K562 (cell line): Measurements from ENCODE around the gene ZNF83. TPM values are rescaled to one million over a fixed set of nuclear protein-coding genes. Genes with fewer than 3 reads are reported as not detected.

ENCODE experiments used
- ATAC-seq: fragments of 200-7000 bp; cut with Tn5 transposase; 3 replicates; pipeline ENCODE4 v1.9.1; 2020; ENCODE audit warnings: moderate library complexity
- BruUV-seq: library from RNA; stranded (reverse); fragments of 400-500 nt; replicated peaks from 2 replicates; lab custom pipeline; 2021; lab: Mats Ljungman, UMichigan
- CTCF ChIA-PET: fragments of 300-600 bp; formaldehyde crosslinking; extraction: SDS; loops from one replicate; lab custom pipeline; 2021; ENCODE audit warnings: low intra/inter-chr PET ratio; lab: Yijun Ruan, JAX
- POLR2A ChIA-PET: fragments of 300-600, 350-650 bp; sonication (Branson Sonifier 250); formaldehyde crosslinking; extraction: SDS; loops from one replicate; lab custom pipeline; 2021; ENCODE audit warnings: antibody characterized with exemption, inconsistent platforms; lab: Yijun Ruan, JAX
- DNase-seq, 4 experiments: peaks; one replicate each; pipeline versions ENCODE4 v3.0.0 to v3.0.0-alpha.2; 2011 to 2018; ENCODE audit warnings: low spot score in 3 of 4, mixed read lengths in 3 of 4; ENCODE audit errors: extremely low read depth in 1 of 4
- FAIRE-seq: peaks from 2 replicates; lab custom pipeline; 2011; peaks lifted over from hg19 to GRCh38; lab: Jason Lieb, UNC
- H2AFZ ChIP-seq: 2 replicates; pipeline ENCODE4 v1.6.0; 2011; ENCODE audit warnings: low read depth, low read length, control low read depth, inconsistent platforms
- H3K27ac ChIP-seq: fragments of 200-600 bp; 3 replicates; pipeline ENCODE4 v1.8.0; 2011; ENCODE audit warnings: low read depth, mild to moderate bottlenecking, control low read depth, inconsistent platforms, low read length, moderate library complexity, mixed read lengths; ENCODE audit errors: extremely low read depth
- H3K27me3 ChIP-seq, 2 experiments: fragments of 300-600 bp in 1 of 2; 2 replicates in 1 of 2; 3 replicates in 1 of 2; pipeline versions ENCODE4 v1.6.0 to v1.8.0; 2011; ENCODE audit warnings: inconsistent platforms in 2 of 2, low read length in 2 of 2, mild to moderate bottlenecking in 1 of 2, mixed read lengths in 1 of 2, moderate library complexity in 1 of 2; ENCODE audit not compliant: control insufficient read depth in 2 of 2, insufficient read depth in 2 of 2
- H3K36me3 ChIP-seq: fragments of 300-600 bp; 3 replicates; pipeline ENCODE4 v1.8.0; 2011; ENCODE audit warnings: mild to moderate bottlenecking, low read length, inconsistent platforms; ENCODE audit not compliant: control insufficient read depth, insufficient read depth
- H3K4me1 ChIP-seq, 2 experiments: fragments of 200-600 bp in 1 of 2; replicated peaks in 1 of 2; 2 replicates in 1 of 2; 3 replicates in 1 of 2; pipeline versions ENCODE4 v1.5.1 to v1.8.0; 2011; ENCODE audit warnings: inconsistent platforms in 2 of 2, low read length in 2 of 2, mild to moderate bottlenecking in 1 of 2, mixed read lengths in 1 of 2, moderate library complexity in 1 of 2; ENCODE audit not compliant: control insufficient read depth in 2 of 2, insufficient read depth in 2 of 2
- H3K4me2 ChIP-seq: 2 replicates; pipeline ENCODE4 v1.6.1; 2011; ENCODE audit warnings: low read length, control low read depth, inconsistent platforms, mixed read lengths; ENCODE audit not compliant: insufficient read depth
- H3K4me3 ChIP-seq: fragments of 200-600 bp; sonication (generic), shearing (Covaris generic); 2 replicates; pipeline ENCODE4 v1.5.1; 2016; ENCODE audit warnings: control low read depth, inconsistent platforms
- H3K79me2 ChIP-seq: fragments of 200-600 bp; 3 replicates; pipeline ENCODE4 v1.8.0; 2011; ENCODE audit warnings: low read length, inconsistent platforms; ENCODE audit not compliant: control insufficient read depth, insufficient read depth
- H3K9ac ChIP-seq, 2 experiments: 2 replicates each; pipeline versions ENCODE4 v1.6.0 to v1.6.1; 2011; ENCODE audit warnings: low read depth in 2 of 2, low read length in 2 of 2, control low read depth in 1 of 2, inconsistent platforms in 1 of 2, mild to moderate bottlenecking in 1 of 2, mixed read lengths in 1 of 2; ENCODE audit not compliant: insufficient read depth in 1 of 2
- H3K9me1 ChIP-seq: one replicate; pipeline ENCODE4 v1.6.0; 2011; ENCODE audit warnings: inconsistent platforms, mild to moderate bottlenecking, low read length, moderate library complexity; ENCODE audit not compliant: control insufficient read depth, insufficient read depth
- H3K9me3 ChIP-seq: replicated peaks from 2 replicates; pipeline ENCODE4 v1.5.1; 2011; ENCODE audit warnings: low read depth, low read length, inconsistent platforms; ENCODE audit not compliant: control insufficient read depth, insufficient read depth
- H4K20me1 ChIP-seq: replicated peaks from 2 replicates; pipeline ENCODE4 v1.6.1; 2011; ENCODE audit warnings: low read length, inconsistent platforms, mixed read lengths; ENCODE audit not compliant: control insufficient read depth, insufficient read depth
- DNMT1 ChIP-seq: fragments of 450-650 bp; IDR thresholded peaks from 2 replicates; pipeline ENCODE4 v1.6.1; 2016; ENCODE audit warnings: antibody characterized with exemption, mild to moderate bottlenecking
- RBM14 ChIP-seq: fragments of 200-400 bp; formaldehyde crosslinking; IDR thresholded peaks from 2 replicates; pipeline ENCODE4 v1.6.1; 2018; ENCODE audit warnings: low read depth, mild to moderate bottlenecking, low read length, moderate library complexity, borderline replicate concordance; ENCODE audit not compliant: insufficient read depth
- ZMIZ1 ChIP-seq, 2 experiments: fragments of 150-350 bp in 1 of 2; IDR thresholded peaks; 2 replicates each; pipeline ENCODE4 v1.6.1; 2012 to 2016; ENCODE audit warnings: low read depth in 2 of 2, low read length in 2 of 2, mild to moderate bottlenecking in 1 of 2, moderate library complexity in 1 of 2
- ZNF124 ChIP-seq: sonication (generic); formaldehyde crosslinking; IDR thresholded peaks from 2 replicates; pipeline ENCODE4 v1.8.1; 2022; ENCODE audit warnings: missing genetic modification reagents
- ZNF23 ChIP-seq: fragments of 250-450 bp; sonication (Bioruptor Pico); IDR thresholded peaks from 2 replicates; pipeline ENCODE4 v1.4.0; 2020; ENCODE audit warnings: mild to moderate bottlenecking
- ZNF263 ChIP-seq: sonication (generic); formaldehyde crosslinking; IDR thresholded peaks from 2 replicates; pipeline ENCODE4 v1.8.0; 2022; ENCODE audit warnings: mild to moderate bottlenecking, missing genetic modification reagents, borderline replicate concordance
- ZNF77 ChIP-seq: fragments of 250-450 bp; sonication (Bioruptor Pico); IDR thresholded peaks from 2 replicates; pipeline ENCODE4 v1.5.0; 2020
- WGBS: fragments of 100-300 bp; shearing (Covaris generic); methylation state at CpG from one replicate; pipeline ENCODE4 v1.1.6; 2016; ENCODE audit warnings: low coverage, mixed read lengths; ENCODE audit not compliant: insufficient coverage; ENCODE audit errors: missing lambda C conversion rate; 5-methylcytosine and 5-hydroxymethylcytosine counted together
- in situ Hi-C: fragments of 300-500 bp; cut with MboI; formaldehyde crosslinking; loops from 4 replicates; pipeline ENCODE4 v1.15.0; 2018; ENCODE audit warnings: inconsistent platforms, mixed read lengths
- intact Hi-C: fragments of 100-400 bp; cut with micrococcal nuclease; formaldehyde crosslinking; loops from 2 replicates; pipeline ENCODE4 v1.14.2; 2022
- polyA plus RNA-seq, 8 experiments: library from polyadenylated mRNA; depleted of rRNA in 4 of 8; stranded (reverse) in 5 of 8; unstranded in 3 of 8; fragments of >200 nt; fragmentation: Nextera tagmentation in 2 of 8; fragmentation: Illumina TruSeq in 1 of 8; extraction: Ambion mirVana in 2 of 8; extraction: Trizol in 1 of 8; gene quantifications; 2 replicates each; pipeline versions ENCODE4 v1.2.1 to v1.2.3, GENCODE V29; 2011 to 2014; ENCODE audit warnings: inconsistent platforms in 1 of 8, missing spikeins in 1 of 8
- total RNA-seq, 7 experiments: library from RNA; depleted of rRNA in 6 of 7; stranded (reverse); fragments of >200 nt in 6 of 7; fragmentation: Illumina TruSeq in 2 of 7; extraction: Trizol in 2 of 7; gene quantifications; 2 replicates each; pipeline versions ENCODE4 v1.2.1 to v1.2.3, GENCODE V29; 2011 to 2021; ENCODE audit warnings: low replicate concordance in 1 of 7
- TF ChIP-seq, protein P1 (sequence below): fragments of 450-650 bp; IDR thresholded peaks from 2 replicates; pipeline ENCODE4 v1.6.1; 2016; ENCODE audit warnings: antibody characterized with exemption

The ZNF83 gene
- total and polyA plus RNA-seq, 9 of the 15 experiments (the other 6 are each of a cell fraction or from before 2014, with no cell fraction given) = 18.6 to 74.3 (median 51.9) TPM

DNA sequence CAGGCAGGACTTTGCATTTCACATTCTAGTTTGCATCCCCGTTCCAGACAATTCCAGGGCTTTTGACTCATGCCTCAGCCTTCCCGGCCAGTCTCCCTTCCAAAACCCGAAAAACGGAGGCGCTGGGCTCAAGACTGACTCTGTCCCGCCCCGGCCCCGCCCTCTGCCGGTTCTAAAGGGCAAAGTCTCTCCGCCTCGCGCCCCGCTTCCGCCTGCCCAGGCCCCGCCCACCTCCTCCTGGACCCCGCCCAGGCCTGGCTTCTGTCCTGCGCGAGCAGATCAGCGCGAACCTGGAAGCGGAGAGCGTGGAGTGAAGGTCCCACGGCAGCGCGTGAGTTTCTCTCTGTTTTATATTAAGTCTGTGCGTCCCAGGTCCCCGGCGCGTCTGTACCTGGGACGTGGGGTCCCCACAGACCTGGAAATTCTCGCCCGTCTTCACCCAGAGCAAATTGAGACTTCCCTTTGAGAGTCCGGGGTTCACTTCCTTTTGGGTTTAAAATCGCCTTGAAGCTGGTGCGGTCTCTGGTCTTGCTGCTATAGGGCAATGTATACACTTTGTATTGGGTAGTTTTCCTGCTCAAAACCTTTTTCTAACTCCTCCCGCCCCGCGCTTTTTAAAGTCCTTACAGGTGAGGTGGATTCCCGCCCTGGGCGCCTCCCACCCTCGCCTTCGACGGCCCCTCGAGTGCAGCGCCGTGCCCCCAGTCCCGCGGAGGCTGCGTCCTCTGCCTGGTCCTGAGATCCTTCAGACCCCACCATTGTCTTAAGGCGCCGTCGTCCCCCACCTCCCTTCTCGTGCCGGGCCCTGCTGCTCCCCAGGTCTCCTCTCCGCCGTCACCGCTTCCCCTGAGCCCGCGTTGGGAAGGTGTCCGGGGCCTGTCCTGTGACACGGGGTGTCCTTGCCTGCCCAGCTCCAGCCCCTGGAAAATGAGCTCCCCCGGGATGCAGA is 36.9 kb downstream of the ZNF83 start (continued):
- no peak for TF ChIP-seq ZMIZ1 (IDR thresholded peaks at IDR 0.05; ENCODE audit: low read depth in 2 of 2, low read length in 2 of 2)
- TF ChIP-seq, all 486 proteins: peak for 47

DNA sequence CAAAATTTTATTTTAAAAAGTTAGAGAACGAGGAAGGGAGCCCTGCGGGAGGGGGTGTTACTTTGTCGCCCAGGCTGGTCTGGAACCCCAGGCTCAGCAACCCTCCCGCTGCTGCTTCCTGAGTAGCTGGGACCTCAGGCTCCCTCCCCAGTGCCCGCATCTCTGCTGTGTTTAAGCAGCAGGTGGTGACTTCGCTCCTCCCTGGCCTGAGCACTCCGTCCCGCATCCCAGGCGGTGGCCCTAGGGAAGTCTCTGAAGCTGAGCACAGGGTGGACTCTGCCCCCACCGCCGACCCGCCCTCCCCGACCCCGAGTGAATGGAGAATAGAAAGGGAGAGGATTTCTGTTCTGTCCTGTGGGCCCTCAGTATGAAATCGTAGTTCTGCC is 37.5 kb downstream of the ZNF83 start:
- FAIRE-seq = no peak
- peak overlapping the region; percentile 47 for H3K4me3 ChIP-seq

More for the DNA sequence above, 37.5 kb downstream of the ZNF83 start:
- no peaks in the 10 kb centered on the region for H3K27me3 ChIP-seq
- CTCF ChIA-PET = no interaction called here
- peaks cover 26% of the 10 kb centered on the region for H3K36me3 ChIP-seq
- H3K9me1 ChIP-seq = no peaks in the 10 kb centered on the region
- ATAC-seq = peak; percentile 57
- H3K27ac ChIP-seq = peak overlapping the region; percentile 73; the same call in 2 of the 3 replicates
- no peak for TF ChIP-seq RBM14
- TF ChIP-seq ZNF124 (CRISPR knock-in tag) = no peak
- peak; percentile 63 for TF ChIP-seq ZNF263
- no peak for TF ChIP-seq DNMT1
- no peak for TF ChIP-seq ZNF77 (CRISPR knock-in tag)
- TF ChIP-seq, protein P1, sequence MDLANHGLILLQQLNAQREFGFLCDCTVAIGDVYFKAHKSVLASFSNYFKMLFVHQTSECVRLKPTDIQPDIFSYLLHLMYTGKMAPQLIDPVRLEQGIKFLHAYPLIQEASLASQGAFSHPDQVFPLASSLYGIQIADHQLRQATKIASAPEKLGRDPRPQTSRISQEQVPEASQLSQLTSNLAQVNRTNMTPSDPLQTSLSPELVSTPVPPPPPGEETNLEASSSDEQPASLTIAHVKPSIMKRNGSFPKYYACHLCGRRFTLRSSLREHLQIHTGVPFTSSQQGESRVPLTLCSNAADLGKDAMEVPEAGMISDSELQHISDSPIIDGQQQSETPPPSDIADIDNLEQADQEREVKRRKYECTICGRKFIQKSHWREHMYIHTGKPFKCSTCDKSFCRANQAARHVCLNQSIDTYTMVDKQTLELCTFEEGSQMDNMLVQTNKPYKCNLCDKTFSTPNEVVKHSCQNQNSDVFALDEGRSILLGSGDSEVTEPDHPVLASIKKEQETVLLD = no peak
- TF ChIP-seq ZNF23 = no peak
- TF ChIP-seq, all 486 proteins: peak for 1
- POLR2A ChIA-PET = interaction anchor here (1.1 kb wide), 1 partner anchor 11 kb away, joined by 3 read pairs; no protein-coding TSS in a partner anchor
- Histone ChIP-seq H3K4me2 (peak overlapping the region; percentile 80), H3K9ac (peak overlapping the region; percentile 42 to 87; a peak in 3 of 4 replicates), H2AFZ (peak overlapping the region; percentile 83), H3K79me2 (peaks cover 36% of the 10 kb centered on the region), H3K4me1 (peaks cover 5 to 14% of the 10 kb centered on the region in 2 experiments; a peak in 3 of 5 replicates), H4K20me1 (no peaks in the 10 kb centered on the region), H3K9me3 (peaks cover 5% of the 10 kb centered on the region)
- no TSS peak for BruUV-seq
- in situ Hi-C loops = no loop called here
- DNase-seq = no peak
- WGBS = 16% methylated on average over 10 of the region's 15 CpGs
- intact Hi-C loops = loop anchor here (10.0 kb wide), 1 partner anchor 124 kb away; no protein-coding TSS in a partner anchor
